Measurements from ENCODE around the gene ASZ1. TPM values are rescaled to one million over a fixed set of nuclear protein-coding genes. Genes with fewer than 3 reads are reported as not detected.

ASZ1 gene
- total RNA-seq, 1 experiment from 2014 or later: not detected

GRCh38 chr7:117347962-117348672, 79.2 kb downstream of the ASZ1 start:
- no peaks in the 10 kb centered on the region for H3K27me3 ChIP-seq (replicated peaks)
- no peaks in the 10 kb centered on the region for H3K9me3 ChIP-seq (replicated peaks)
- DNase-seq (ENCODE audit: low read depth in 1 of 2, low spot score in 2 of 2): no peak
- H3K36me3 ChIP-seq: no peaks in the 10 kb centered on the region
- H3K27ac ChIP-seq: no peak overlapping the region
- no peak overlapping the region for H3K4me3 ChIP-seq
- no peaks in the 10 kb centered on the region for H3K4me1 ChIP-seq (replicated peaks)

GRCh38 chr7:117347480-117347879, 79.8 kb downstream of the ASZ1 start:
- Histone ChIP-seq H3K27me3 (replicated peaks) (no peaks in the 10 kb centered on the region), H3K27ac (no peak overlapping the region), H3K36me3 (no peaks in the 10 kb centered on the region), H3K4me1 (replicated peaks) (no peaks in the 10 kb centered on the region), H3K4me3 (no peak overlapping the region), H3K9me3 (replicated peaks) (no peaks in the 10 kb centered on the region)
- no peak for DNase-seq (ENCODE audit: low read depth in 1 of 2, low spot score in 2 of 2)

- Histone ChIP-seq H3K27ac (no peak overlapping the region), H3K4me1 (replicated peaks) (no peaks in the 10 kb centered on the region), H3K36me3 (no peaks in the 10 kb centered on the region), H3K27me3 (replicated peaks) (no peaks in the 10 kb centered on the region), H3K9me3 (replicated peaks) (no peaks in the 10 kb centered on the region), H3K4me3 (no peak overlapping the region)
- DNase-seq (ENCODE audit: low read depth in 1 of 2, low spot score in 2 of 2): no peak
Observed at GRCh38 chr7:117346161-117346560, 81.1 kb downstream of the ASZ1 start.

GRCh38 chr7:117338020-117338419, 89.3 kb downstream of the ASZ1 start:
- H3K36me3 ChIP-seq: no peaks in the 10 kb centered on the region
- H3K27me3 ChIP-seq (replicated peaks): no peaks in the 10 kb centered on the region
- DNase-seq (ENCODE audit: low read depth in 1 of 2, low spot score in 2 of 2): no peak
- no peak overlapping the region for H3K27ac ChIP-seq
- H3K4me3 ChIP-seq: no peak overlapping the region
- no peaks in the 10 kb centered on the region for H3K4me1 ChIP-seq (replicated peaks)
- no peaks in the 10 kb centered on the region for H3K9me3 ChIP-seq (replicated peaks)

DNA sequence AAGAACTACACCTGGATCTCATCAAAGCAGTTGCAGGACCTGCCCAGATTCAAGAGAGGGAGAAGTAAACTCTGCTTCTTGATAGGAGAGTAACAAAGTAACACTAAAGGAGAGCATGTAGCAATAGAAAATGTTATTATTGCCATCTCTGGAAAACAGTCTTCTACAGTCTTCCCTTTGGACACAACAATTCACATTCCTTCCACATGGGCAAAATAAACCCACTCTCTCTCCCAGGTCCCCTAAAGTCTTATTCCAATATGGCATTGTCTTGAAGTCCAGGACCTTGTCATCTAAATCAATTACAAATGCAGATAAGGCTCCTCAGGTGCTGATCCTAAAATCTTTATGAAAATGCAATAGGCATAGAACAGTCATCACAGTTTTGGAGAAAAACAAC, 94.1 kb downstream of the ASZ1 start:
- Histone ChIP-seq H3K4me3 (no peak overlapping the region), H3K4me1 (replicated peaks) (no peaks in the 10 kb centered on the region), H3K9me3 (replicated peaks) (no peaks in the 10 kb centered on the region), H3K27ac (no peak overlapping the region), H3K27me3 (replicated peaks) (no peaks in the 10 kb centered on the region), H3K36me3 (no peaks in the 10 kb centered on the region)
- DNase-seq (ENCODE audit: low read depth in 1 of 2, low spot score in 2 of 2): no peak

GRCh38 chr7:117332031-117332430, 95.3 kb downstream of the ASZ1 start:
- Histone ChIP-seq H3K36me3 (no peaks in the 10 kb centered on the region), H3K9me3 (replicated peaks) (no peaks in the 10 kb centered on the region), H3K27ac (no peak overlapping the region), H3K4me3 (no peak overlapping the region), H3K4me1 (replicated peaks) (no peaks in the 10 kb centered on the region), H3K27me3 (replicated peaks) (no peaks in the 10 kb centered on the region)
- DNase-seq (ENCODE audit: low read depth in 1 of 2, low spot score in 2 of 2): no peak

GRCh38 chr7:117325836-117326235, 101.5 kb downstream of the ASZ1 start:
- Histone ChIP-seq H3K36me3 (no peaks in the 10 kb centered on the region), H3K4me1 (replicated peaks) (peaks cover 22% of the 10 kb centered on the region), H3K27ac (no peak overlapping the region), H3K9me3 (replicated peaks) (no peaks in the 10 kb centered on the region; the same call in 1 of the 2 replicates), H3K27me3 (replicated peaks) (peaks cover 20% of the 10 kb centered on the region), H3K4me3 (no peak overlapping the region)
- DNase-seq (ENCODE audit: low read depth in 1 of 2, low spot score in 2 of 2): no peak

DNA sequence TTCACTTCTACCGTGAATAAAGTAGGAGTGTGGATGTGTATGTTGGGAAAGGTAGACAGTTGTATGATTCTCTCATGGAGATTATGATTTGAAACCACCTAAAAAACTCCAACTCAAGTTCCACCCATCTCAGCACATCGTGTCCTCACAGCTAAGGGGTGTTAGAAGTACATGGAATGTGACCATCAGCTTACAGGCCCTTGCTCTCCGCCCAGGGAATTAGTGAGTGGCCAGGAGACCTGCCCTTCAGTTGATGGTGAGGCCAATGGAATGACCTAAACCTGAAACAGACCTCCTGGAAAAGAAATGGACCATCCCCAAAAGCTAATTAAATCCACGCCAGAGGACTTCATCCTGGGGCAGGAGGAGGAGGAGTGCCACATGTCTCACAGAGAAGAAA, 102.3 kb downstream of the ASZ1 start:
- Histone ChIP-seq H3K27ac (no peak overlapping the region), H3K36me3 (no peaks in the 10 kb centered on the region), H3K9me3 (replicated peaks) (no peaks in the 10 kb centered on the region; the same call in 1 of the 2 replicates), H3K4me3 (no peak overlapping the region), H3K27me3 (replicated peaks) (peaks cover 20% of the 10 kb centered on the region), H3K4me1 (replicated peaks) (peaks cover 22% of the 10 kb centered on the region)
- DNase-seq (ENCODE audit: low read depth in 1 of 2, low spot score in 2 of 2): no peak

- H3K9me3 ChIP-seq (replicated peaks): no peaks in the 10 kb centered on the region; the same call in 1 of the 2 replicates
- peaks cover 20% of the 10 kb centered on the region for H3K27me3 ChIP-seq (replicated peaks)
- H3K27ac ChIP-seq: no peak overlapping the region
- H3K36me3 ChIP-seq: no peaks in the 10 kb centered on the region
- H3K4me1 ChIP-seq (replicated peaks): peaks cover 22% of the 10 kb centered on the region
- H3K4me3 ChIP-seq: peak overlapping the region; percentile 39
- peak; percentile 65 to 76 for DNase-seq (ENCODE audit: low read depth in 1 of 2, low spot score in 2 of 2)
Observed at GRCh38 chr7:117323851-117324711, 103.2 kb downstream of the ASZ1 start.

DNA sequence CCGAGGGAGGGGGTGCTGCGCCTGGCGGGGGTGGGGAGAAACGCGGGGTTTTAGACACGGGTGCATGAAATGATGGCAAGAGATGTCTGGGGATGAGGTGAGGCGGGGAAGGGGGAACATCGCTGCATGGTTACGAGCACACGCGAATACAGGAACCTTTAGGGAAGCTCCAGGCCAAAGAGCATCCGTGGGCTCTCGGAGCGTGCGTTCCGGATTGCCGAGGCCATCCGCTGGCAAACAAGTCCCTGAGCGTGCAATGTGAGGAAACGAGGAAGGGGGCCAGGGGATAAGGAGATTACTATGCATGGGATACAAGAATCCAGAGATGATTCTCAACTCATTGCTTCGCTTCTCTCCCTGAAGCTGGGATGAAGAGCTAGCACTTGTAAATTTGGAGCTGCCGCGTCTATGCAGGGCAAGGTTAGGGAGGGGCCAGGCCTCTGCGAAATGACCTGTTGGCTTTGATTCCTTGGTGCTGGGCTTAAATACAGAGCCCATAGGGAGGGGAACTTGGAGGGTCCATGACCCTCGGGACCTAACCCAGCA, 103.9 kb downstream of the ASZ1 start:
- H3K9me3 ChIP-seq (replicated peaks): no peaks in the 10 kb centered on the region; the same call in 1 of the 2 replicates
- peak in 1 of 2 experiments; percentile 64 for DNase-seq (ENCODE audit: low read depth in 1 of 2, low spot score in 2 of 2)
- H3K27me3 ChIP-seq (replicated peaks): peaks cover 20% of the 10 kb centered on the region
- peaks cover 22% of the 10 kb centered on the region for H3K4me1 ChIP-seq (replicated peaks)
- no peaks in the 10 kb centered on the region for H3K36me3 ChIP-seq
- peak overlapping the region; percentile 39 for H3K4me3 ChIP-seq
- no peak overlapping the region for H3K27ac ChIP-seq

GRCh38 chr7:117322741-117323304, 104.5 kb downstream of the ASZ1 start, which contains the start of gene WNT2:
Gene WNT2 (minus strand): TSS chr7:117323058. CDS start chr7:117322989, 69 bp downstream.
- peak in 1 of 2 experiments; percentile 39 for DNase-seq (ENCODE audit: low read depth in 1 of 2, low spot score in 2 of 2)
- H3K27me3 ChIP-seq (replicated peaks): peaks cover 20% of the 10 kb centered on the region

GRCh38 chr7:117320523-117320922, 106.8 kb downstream of the ASZ1 start:
- no peaks in the 10 kb centered on the region; the same call in 1 of the 2 replicates for H3K9me3 ChIP-seq (replicated peaks)
- no peak overlapping the region for H3K27ac ChIP-seq
- no peak for DNase-seq (ENCODE audit: low read depth in 1 of 2, low spot score in 2 of 2)
- peaks cover 20% of the 10 kb centered on the region for H3K27me3 ChIP-seq (replicated peaks)
- peaks cover 22% of the 10 kb centered on the region for H3K4me1 ChIP-seq (replicated peaks)
- no peaks in the 10 kb centered on the region for H3K36me3 ChIP-seq
- no peak overlapping the region for H3K4me3 ChIP-seq

More at GRCh38 chr7:117322741-117323304, 104.5 kb downstream of the ASZ1 start, which contains the start of gene WNT2:
- Histone ChIP-seq H3K9me3 (replicated peaks) (no peaks in the 10 kb centered on the region; the same call in 1 of the 2 replicates), H3K36me3 (no peaks in the 10 kb centered on the region), H3K27ac (no peak within 1 kb of the TSS), H3K4me1 (replicated peaks) (peaks cover 22% of the 10 kb centered on the region), H3K4me3 (peak within 1 kb of the TSS; percentile 39)

- no peak overlapping the region for H3K4me3 ChIP-seq
- no peak overlapping the region for H3K27ac ChIP-seq
- DNase-seq (ENCODE audit: low read depth in 1 of 2, low spot score in 2 of 2): no peak
- H3K36me3 ChIP-seq: no peaks in the 10 kb centered on the region
- H3K9me3 ChIP-seq (replicated peaks): no peaks in the 10 kb centered on the region
- H3K27me3 ChIP-seq (replicated peaks): peaks cover 20% of the 10 kb centered on the region
- H3K4me1 ChIP-seq (replicated peaks): peaks cover 16% of the 10 kb centered on the region
Observed at GRCh38 chr7:117319181-117319580, 108.1 kb downstream of the ASZ1 start.

All from SJSA1 (cell line).